HEK293 (cell line): ENCODE measurements around the gene TSNAX.
"Not testable (repeated sequence)": the region's sequence is repeated elsewhere in the genome, so short reads cannot be mapped to it uniquely, and the experiment has no call there.

Source experiments
- CTCF ChIA-PET: fragments of 350-600 bp; formaldehyde crosslinking; extraction: SDS; loops from one replicate; lab custom pipeline; 2021; ENCODE audit warnings: antibody characterized with exemption; lab: Yijun Ruan, JAX
- POLR2A ChIA-PET: fragments of 300-600 bp; formaldehyde crosslinking; extraction: SDS; loops from one replicate; lab custom pipeline; 2020; ENCODE audit warnings: antibody characterized with exemption, inconsistent platforms; lab: Yijun Ruan, JAX
- H3K27ac ChIP-seq: fragments of 200-500 bp; sonication (Bioruptor generic); 2 replicates; pipeline ENCODE4 v1.5.1; 2014; ENCODE audit warnings: low read depth, low read length, control low read depth, inconsistent platforms; ENCODE audit errors: extremely low read depth
- H3K36me3 ChIP-seq, 2 experiments: fragments of 200-500 bp in 1 of 2; sonication (Bioruptor generic) in 1 of 2; 1 replicate in 1 of 2; 2 replicates in 1 of 2; pipeline ENCODE4 v1.5.1; 2014 to 2017; ENCODE audit warnings: inconsistent platforms in 2 of 2, low read length in 2 of 2; ENCODE audit not compliant: control insufficient read depth in 2 of 2, insufficient read depth in 1 of 2
- H3K4me1 ChIP-seq: fragments of 200-500 bp; sonication (Bioruptor generic); 2 replicates; pipeline ENCODE4 v1.5.1; 2014; ENCODE audit warnings: mild to moderate bottlenecking, low read length, inconsistent platforms; ENCODE audit not compliant: control insufficient read depth, insufficient read depth
- H3K4me3 ChIP-seq: 2 replicates; pipeline ENCODE4 v1.5.1; 2011; ENCODE audit warnings: low read depth, mild to moderate bottlenecking, control low read depth, low read length, moderate library complexity
- H3K9me3 ChIP-seq: fragments of 200-500 bp; sonication (Bioruptor generic); 2 replicates; pipeline ENCODE4 v1.5.1; 2014; ENCODE audit warnings: low read depth, low read length, inconsistent platforms; ENCODE audit not compliant: control insufficient read depth, insufficient read depth
- SETDB1 ChIP-seq: IDR thresholded peaks from one replicate; pipeline ENCODE4 v1.6.1; 2017; ENCODE audit warnings: mild to moderate bottlenecking, low read length, moderate library complexity, mixed read lengths; ENCODE audit not compliant: insufficient read length
- WT1 ChIP-seq: fragments of 450-650 bp; formaldehyde crosslinking; IDR thresholded peaks from 2 replicates; pipeline ENCODE4 v1.5.1; 2016; ENCODE audit warnings: missing biosample characterization, missing genetic modification characterization
- ZBTB26 ChIP-seq: fragments of 450-650 bp; formaldehyde crosslinking; optimal IDR thresholded peaks from 2 replicates; pipeline ENCODE3; 2016; ENCODE audit warnings: missing biosample characterization, mild to moderate bottlenecking, missing genetic modification characterization
- ZNF146 ChIP-seq: fragments of 450-650 bp; formaldehyde crosslinking; IDR thresholded peaks from 2 replicates; pipeline ENCODE4 v1.5.1; 2016; ENCODE audit warnings: missing biosample characterization, missing genetic modification characterization
- ZNF274 ChIP-seq, 2 experiments: fragments of 200-500 bp in 1 of 2; fragments of 450-650 bp in 1 of 2; sonication (Bioruptor generic) in 1 of 2; formaldehyde crosslinking in 1 of 2; IDR thresholded peaks; 2 replicates each; pipeline versions ENCODE4 v1.5.1 to v1.6.1; 2014 to 2016; ENCODE audit warnings: borderline replicate concordance in 1 of 2, inconsistent platforms in 1 of 2, low read length in 1 of 2, missing biosample characterization in 1 of 2, missing genetic modification characterization in 1 of 2
- ZNF701 ChIP-seq: fragments of 450-650 bp; formaldehyde crosslinking; IDR thresholded peaks from 2 replicates; pipeline ENCODE4 v1.5.1; 2016; ENCODE audit warnings: missing biosample characterization, missing genetic modification characterization
- ZSCAN30 ChIP-seq: fragments of 450-650 bp; IDR thresholded peaks from 2 replicates; pipeline ENCODE4 v1.5.1; 2018; ENCODE audit warnings: missing biosample characterization, mild to moderate bottlenecking, missing genetic modification characterization, moderate library complexity
- TF ChIP-seq, protein P1 (sequence below): fragments of 450-650 bp; formaldehyde crosslinking; IDR thresholded peaks from 2 replicates; pipeline ENCODE4 v1.5.1; 2016; ENCODE audit warnings: missing biosample characterization, missing genetic modification characterization, borderline replicate concordance
- TF ChIP-seq, protein P2 (sequence below): fragments of 450-650 bp; formaldehyde crosslinking; IDR thresholded peaks from 2 replicates; pipeline ENCODE4 v1.5.1; 2016; ENCODE audit warnings: missing biosample characterization, missing genetic modification characterization
- TF ChIP-seq, protein P3 (sequence below): fragments of 450-650 bp; formaldehyde crosslinking; IDR thresholded peaks from 2 replicates; pipeline ENCODE4 v1.5.1; 2016; ENCODE audit warnings: missing biosample characterization, missing genetic modification characterization
- TF ChIP-seq, protein P4 (sequence below): fragments of 450-650 bp; formaldehyde crosslinking; IDR thresholded peaks from 2 replicates; pipeline ENCODE4 v1.5.1; 2016; ENCODE audit warnings: missing biosample characterization, missing genetic modification characterization

TSNAX gene

GRCh38 chr1:231566496-231566895, 38.0 kb downstream of the TSNAX start (continued):
- TF ChIP-seq, protein P1, sequence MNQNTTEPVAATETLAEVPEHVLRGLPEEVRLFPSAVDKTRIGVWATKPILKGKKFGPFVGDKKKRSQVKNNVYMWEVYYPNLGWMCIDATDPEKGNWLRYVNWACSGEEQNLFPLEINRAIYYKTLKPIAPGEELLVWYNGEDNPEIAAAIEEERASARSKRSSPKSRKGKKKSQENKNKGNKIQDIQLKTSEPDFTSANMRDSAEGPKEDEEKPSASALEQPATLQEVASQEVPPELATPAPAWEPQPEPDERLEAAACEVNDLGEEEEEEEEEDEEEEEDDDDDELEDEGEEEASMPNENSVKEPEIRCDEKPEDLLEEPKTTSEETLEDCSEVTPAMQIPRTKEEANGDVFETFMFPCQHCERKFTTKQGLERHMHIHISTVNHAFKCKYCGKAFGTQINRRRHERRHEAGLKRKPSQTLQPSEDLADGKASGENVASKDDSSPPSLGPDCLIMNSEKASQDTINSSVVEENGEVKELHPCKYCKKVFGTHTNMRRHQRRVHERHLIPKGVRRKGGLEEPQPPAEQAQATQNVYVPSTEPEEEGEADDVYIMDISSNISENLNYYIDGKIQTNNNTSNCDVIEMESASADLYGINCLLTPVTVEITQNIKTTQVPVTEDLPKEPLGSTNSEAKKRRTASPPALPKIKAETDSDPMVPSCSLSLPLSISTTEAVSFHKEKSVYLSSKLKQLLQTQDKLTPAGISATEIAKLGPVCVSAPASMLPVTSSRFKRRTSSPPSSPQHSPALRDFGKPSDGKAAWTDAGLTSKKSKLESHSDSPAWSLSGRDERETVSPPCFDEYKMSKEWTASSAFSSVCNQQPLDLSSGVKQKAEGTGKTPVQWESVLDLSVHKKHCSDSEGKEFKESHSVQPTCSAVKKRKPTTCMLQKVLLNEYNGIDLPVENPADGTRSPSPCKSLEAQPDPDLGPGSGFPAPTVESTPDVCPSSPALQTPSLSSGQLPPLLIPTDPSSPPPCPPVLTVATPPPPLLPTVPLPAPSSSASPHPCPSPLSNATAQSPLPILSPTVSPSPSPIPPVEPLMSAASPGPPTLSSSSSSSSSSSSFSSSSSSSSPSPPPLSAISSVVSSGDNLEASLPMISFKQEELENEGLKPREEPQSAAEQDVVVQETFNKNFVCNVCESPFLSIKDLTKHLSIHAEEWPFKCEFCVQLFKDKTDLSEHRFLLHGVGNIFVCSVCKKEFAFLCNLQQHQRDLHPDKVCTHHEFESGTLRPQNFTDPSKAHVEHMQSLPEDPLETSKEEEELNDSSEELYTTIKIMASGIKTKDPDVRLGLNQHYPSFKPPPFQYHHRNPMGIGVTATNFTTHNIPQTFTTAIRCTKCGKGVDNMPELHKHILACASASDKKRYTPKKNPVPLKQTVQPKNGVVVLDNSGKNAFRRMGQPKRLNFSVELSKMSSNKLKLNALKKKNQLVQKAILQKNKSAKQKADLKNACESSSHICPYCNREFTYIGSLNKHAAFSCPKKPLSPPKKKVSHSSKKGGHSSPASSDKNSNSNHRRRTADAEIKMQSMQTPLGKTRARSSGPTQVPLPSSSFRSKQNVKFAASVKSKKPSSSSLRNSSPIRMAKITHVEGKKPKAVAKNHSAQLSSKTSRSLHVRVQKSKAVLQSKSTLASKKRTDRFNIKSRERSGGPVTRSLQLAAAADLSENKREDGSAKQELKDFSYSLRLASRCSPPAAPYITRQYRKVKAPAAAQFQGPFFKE (tag by site-specific recombination) = no peak
- TF ChIP-seq, protein P2, sequence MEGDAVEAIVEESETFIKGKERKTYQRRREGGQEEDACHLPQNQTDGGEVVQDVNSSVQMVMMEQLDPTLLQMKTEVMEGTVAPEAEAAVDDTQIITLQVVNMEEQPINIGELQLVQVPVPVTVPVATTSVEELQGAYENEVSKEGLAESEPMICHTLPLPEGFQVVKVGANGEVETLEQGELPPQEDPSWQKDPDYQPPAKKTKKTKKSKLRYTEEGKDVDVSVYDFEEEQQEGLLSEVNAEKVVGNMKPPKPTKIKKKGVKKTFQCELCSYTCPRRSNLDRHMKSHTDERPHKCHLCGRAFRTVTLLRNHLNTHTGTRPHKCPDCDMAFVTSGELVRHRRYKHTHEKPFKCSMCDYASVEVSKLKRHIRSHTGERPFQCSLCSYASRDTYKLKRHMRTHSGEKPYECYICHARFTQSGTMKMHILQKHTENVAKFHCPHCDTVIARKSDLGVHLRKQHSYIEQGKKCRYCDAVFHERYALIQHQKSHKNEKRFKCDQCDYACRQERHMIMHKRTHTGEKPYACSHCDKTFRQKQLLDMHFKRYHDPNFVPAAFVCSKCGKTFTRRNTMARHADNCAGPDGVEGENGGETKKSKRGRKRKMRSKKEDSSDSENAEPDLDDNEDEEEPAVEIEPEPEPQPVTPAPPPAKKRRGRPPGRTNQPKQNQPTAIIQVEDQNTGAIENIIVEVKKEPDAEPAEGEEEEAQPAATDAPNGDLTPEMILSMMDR (tag by site-specific recombination) = no peak
- TF ChIP-seq WT1 (tag by site-specific recombination) (no peak), ZBTB26 (tag by site-specific recombination) (no peak), ZNF274 (IDR thresholded peaks at IDR 0.05; ENCODE audit: low read length) (no peak), ZNF274 (tag by site-specific recombination; IDR thresholded peaks at IDR 0.05; ENCODE audit: borderline replicate concordance) (no peak), SETDB1 (no peak), ZNF701 (no peak), ZSCAN30 (tag by site-specific recombination) (no peak)

DNA sequence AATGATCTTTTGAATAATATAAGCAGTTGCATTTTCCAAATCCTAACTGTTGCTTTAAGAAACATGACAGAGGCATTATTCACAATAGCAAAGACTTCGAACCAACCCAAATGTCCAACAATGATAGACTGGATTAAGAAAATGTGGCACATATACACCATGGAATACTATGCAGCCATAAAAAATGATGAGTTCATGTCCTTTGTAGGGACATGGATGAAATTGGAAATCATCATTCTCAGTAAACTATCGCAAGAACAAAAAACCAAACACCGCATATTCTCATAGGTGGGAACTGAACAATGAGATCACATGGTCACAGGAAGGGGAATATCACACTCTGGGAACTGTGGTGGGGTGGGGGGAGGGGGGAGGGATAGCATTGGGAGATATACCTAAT, 41.8 kb downstream of the TSNAX start:
- peaks cover 9 to 19% of the 10 kb centered on the region in 2 experiments for H3K36me3 ChIP-seq
- H3K4me3 ChIP-seq, H3K4me1 ChIP-seq, POLR2A ChIA-PET, CTCF ChIA-PET, H3K9me3 ChIP-seq, H3K27ac ChIP-seq: not testable (repeated sequence)
- TF ChIP-seq, protein P3, sequence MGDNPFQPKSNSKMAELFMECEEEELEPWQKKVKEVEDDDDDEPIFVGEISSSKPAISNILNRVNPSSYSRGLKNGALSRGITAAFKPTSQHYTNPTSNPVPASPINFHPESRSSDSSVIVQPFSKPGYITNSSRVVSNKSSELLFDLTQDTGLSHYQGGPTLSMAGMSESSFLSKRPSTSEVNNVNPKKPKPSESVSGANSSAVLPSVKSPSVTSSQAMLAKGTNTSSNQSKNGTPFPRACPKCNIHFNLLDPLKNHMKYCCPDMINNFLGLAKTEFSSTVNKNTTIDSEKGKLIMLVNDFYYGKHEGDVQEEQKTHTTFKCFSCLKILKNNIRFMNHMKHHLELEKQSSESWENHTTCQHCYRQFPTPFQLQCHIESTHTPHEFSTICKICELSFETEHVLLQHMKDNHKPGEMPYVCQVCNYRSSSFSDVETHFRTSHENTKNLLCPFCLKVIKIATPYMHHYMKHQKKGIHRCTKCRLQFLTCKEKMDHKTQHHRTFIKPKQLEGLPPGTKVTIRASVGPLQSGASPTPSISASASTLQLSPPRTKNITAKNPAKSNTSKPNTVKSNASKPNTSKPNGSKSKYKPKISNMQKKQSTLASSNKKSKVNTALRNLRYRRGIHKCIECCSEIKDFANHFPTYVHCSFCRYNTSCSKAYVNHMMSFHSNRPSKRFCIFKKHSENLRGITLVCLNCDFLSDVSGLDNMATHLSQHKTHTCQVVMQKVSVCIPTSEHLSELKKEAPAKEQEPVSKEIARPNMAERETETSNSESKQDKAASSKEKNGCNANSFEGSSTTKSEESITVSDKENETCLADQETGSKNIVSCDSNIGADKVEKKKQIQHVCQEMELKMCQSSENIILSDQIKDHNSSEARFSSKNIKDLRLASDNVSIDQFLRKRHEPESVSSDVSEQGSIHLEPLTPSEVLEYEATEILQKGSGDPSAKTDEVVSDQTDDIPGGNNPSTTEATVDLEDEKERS = 0 out of 2 replicates have a peak, but pooled peaks have one; percentile 15
- peak; percentile 98 for TF ChIP-seq ZNF146 (tag by site-specific recombination)
- TF ChIP-seq, protein P4, sequence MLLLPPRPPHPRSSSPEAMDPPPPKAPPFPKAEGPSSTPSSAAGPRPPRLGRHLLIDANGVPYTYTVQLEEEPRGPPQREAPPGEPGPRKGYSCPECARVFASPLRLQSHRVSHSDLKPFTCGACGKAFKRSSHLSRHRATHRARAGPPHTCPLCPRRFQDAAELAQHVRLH = 0 out of 2 replicates have a peak, but pooled peaks have one; percentile 59
